ENCODE results near the gene CAMSAP3. TPM values are rescaled to one million over a fixed set of nuclear protein-coding genes. Genes with fewer than 3 reads are reported as not detected.

Gene CAMSAP3
- total and polyA plus RNA-seq, 2 donors (not counting 1 experiment from before 2014, with no cell fraction given), result 1.0 to 1.3 TPM

- POLR2A ChIA-PET, result interaction anchor here (0.6 to 1.2 kb wide), 3 partner anchors 13 to 565 kb away, joined by 3 to 7 read pairs (median 6); partner anchors contain the start of gene TIMM44
- Histone ChIP-seq H3K27me3 (replicated peaks in 1 of 4; ENCODE audit: control extremely low read depth in 1 of 4, control insufficient read depth in 3 of 4, insufficient read depth in 4 of 4, low read length in 3 of 4) (no peaks in the 10 kb centered on the region), H3K27ac (ENCODE audit: low read length in 2 of 2) (peak overlapping the region; percentile 87 to 91), H3K4me3 (ENCODE audit: control extremely low read depth in 1 of 5, extremely low read depth in 1 of 5, insufficient read depth in 1 of 5, low read depth in 2 of 5, low read length in 4 of 5) (peak overlapping the region; percentile 78 to 100 (median 99)), H3K4me2 (replicated peaks; ENCODE audit: low read depth, low read length, poor library complexity, severe bottlenecking) (peak overlapping the region; percentile 84), H3K79me2 (ENCODE audit: control insufficient read depth, insufficient read depth, low read length) (peaks cover 76% of the 10 kb centered on the region), H3K9me3 (ENCODE audit: control extremely low read depth in 1 of 3, control insufficient read depth in 2 of 3, insufficient read depth in 1 of 3, low read length in 2 of 3) (peaks cover 0 to 3% (median 0%) of the 10 kb centered on the region in 3 donors), H3K4me1 (ENCODE audit: control insufficient read depth in 2 of 2, insufficient read depth in 2 of 2, low read length in 2 of 2) (peaks cover 19 to 31% of the 10 kb centered on the region in 2 donors), H4K20me1 (ENCODE audit: control insufficient read depth, insufficient read depth, low read length, poor library complexity, severe bottlenecking) (peaks cover 41% of the 10 kb centered on the region), H3K9ac (ENCODE audit: low read length) (peak overlapping the region; percentile 99), H2AFZ (ENCODE audit: insufficient read depth, low read depth, low read length, poor library complexity, severe bottlenecking) (peak overlapping the region; percentile 87), H3K36me3 (replicated peaks in 1 of 2; ENCODE audit: control extremely low read depth in 1 of 2, control insufficient read depth in 1 of 2, extremely low read depth in 1 of 2, insufficient read depth in 2 of 2, low read length in 1 of 2) (peaks cover 0 to 48% of the 10 kb centered on the region in 2 experiments)
- no peaks in the 10 kb centered on the region for H3K9me3 Mint-ChIP-seq (ENCODE audit: insufficient read depth)
- H3K27ac Mint-ChIP-seq, result peak overlapping the region; percentile 95
- DNase-seq (no peak), ATAC-seq (ENCODE audit: low read depth) (no peak)
- intact Hi-C loops (cut with micrococcal nuclease), result loop anchor here (1.0 to 2.0 kb wide), 4 partner anchors 9 to 315 kb away; partner anchors contain the start of genes MCOLN1, PNPLA6, STXBP2 and TIMM44
- TF ChIP-seq EZH2 (IDR thresholded peaks at IDR 0.05; ENCODE audit: borderline replicate concordance, insufficient read depth, low read depth, low read length, poor library complexity, severe bottlenecking) (no peak), CTCF (IDR thresholded peaks at IDR 0.05) (no peak)
- peaks cover 40% of the 10 kb centered on the region for H3K4me1 Mint-ChIP-seq
- 7% methylated on average over 14 of the region's 15 CpGs for WGBS (ENCODE audit: insufficient coverage)
- no peaks in the 10 kb centered on the region for H3K27me3 Mint-ChIP-seq
- H3K4me3 Mint-ChIP-seq, result peak overlapping the region; percentile 92
- CTCF ChIA-PET, result interaction anchor here (0.6 to 1.6 kb wide), 4 partner anchors 24 to 952 kb away, joined by 3 to 10 read pairs (median 4); no protein-coding TSS in a partner anchor
Observed at GRCh38 chr19:7628589-7629311, 33.1 kb downstream of the CAMSAP3 start.

All from B cell (primary cell).